Measurements from ENCODE around the gene EPB42.

DNA sequence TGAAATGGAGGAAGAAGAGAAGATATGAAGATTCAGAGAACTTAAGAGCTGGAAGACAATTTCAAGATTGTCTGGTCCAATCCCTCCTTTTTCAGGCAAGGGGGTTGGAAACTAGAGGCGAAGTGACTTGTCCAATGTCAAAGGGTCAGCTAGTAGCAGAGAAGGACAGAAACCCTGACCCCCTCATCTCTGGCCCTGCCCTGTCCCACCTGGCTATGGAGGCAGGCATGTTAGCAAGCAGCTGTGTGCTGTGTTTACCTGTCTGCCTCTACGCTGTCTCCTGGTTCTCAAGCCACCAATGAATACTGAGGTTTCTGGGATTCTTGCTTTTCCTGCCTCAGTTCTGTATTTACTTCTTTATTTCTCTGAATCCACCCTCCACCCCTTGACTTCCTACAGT, 45.6 kb upstream of the EPB42 start:
- TF ChIP-seq, protein P1, sequence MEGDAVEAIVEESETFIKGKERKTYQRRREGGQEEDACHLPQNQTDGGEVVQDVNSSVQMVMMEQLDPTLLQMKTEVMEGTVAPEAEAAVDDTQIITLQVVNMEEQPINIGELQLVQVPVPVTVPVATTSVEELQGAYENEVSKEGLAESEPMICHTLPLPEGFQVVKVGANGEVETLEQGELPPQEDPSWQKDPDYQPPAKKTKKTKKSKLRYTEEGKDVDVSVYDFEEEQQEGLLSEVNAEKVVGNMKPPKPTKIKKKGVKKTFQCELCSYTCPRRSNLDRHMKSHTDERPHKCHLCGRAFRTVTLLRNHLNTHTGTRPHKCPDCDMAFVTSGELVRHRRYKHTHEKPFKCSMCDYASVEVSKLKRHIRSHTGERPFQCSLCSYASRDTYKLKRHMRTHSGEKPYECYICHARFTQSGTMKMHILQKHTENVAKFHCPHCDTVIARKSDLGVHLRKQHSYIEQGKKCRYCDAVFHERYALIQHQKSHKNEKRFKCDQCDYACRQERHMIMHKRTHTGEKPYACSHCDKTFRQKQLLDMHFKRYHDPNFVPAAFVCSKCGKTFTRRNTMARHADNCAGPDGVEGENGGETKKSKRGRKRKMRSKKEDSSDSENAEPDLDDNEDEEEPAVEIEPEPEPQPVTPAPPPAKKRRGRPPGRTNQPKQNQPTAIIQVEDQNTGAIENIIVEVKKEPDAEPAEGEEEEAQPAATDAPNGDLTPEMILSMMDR (tag by site-specific recombination; IDR thresholded peaks at IDR 0.05) = no peak
- TF ChIP-seq, protein P2, sequence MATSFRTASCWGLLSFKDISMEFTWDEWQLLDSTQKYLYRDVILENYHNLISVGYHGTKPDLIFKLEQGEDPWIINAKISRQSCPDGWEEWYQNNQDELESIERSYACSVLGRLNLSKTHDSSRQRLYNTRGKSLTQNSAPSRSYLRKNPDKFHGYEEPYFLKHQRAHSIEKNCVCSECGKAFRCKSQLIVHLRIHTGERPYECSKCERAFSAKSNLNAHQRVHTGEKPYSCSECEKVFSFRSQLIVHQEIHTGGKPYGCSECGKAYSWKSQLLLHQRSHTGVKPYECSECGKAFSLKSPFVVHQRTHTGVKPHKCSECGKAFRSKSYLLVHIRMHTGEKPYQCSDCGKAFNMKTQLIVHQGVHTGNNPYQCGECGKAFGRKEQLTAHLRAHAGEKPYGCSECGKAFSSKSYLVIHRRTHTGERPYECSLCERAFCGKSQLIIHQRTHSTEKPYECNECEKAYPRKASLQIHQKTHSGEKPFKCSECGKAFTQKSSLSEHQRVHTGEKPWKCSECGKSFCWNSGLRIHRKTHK (tag by site-specific recombination; IDR thresholded peaks at IDR 0.05) = no peak
- TF ChIP-seq ZNF549 (tag by site-specific recombination; IDR thresholded peaks at IDR 0.05) (no peak), ZNF658 (tag by site-specific recombination; IDR thresholded peaks at IDR 0.05) (no peak), GLIS1 (tag by site-specific recombination; IDR thresholded peaks at IDR 0.05) (no peak), SP2 (tag by site-specific recombination; IDR thresholded peaks at IDR 0.05) (no peak), KLF9 (tag by site-specific recombination; IDR thresholded peaks at IDR 0.05; ENCODE audit: low read depth) (no peak)
